A673 (cell line): ENCODE data around the gene PNPLA2. TPM values are rescaled to one million over a fixed set of nuclear protein-coding genes. Genes with fewer than 3 reads are reported as not detected.

Source experiments
- BruUV-seq: library from RNA; stranded (reverse); fragments of 400-500 nt; replicated peaks from 2 replicates; lab custom pipeline; 2021; lab: Mats Ljungman, UMichigan
- CTCF ChIA-PET: fragments of 300-600 bp; sonication (Branson Sonifier 250); formaldehyde crosslinking; loops from one replicate; lab custom pipeline; 2022; ENCODE audit warnings: antibody characterized with exemption; lab: Charles Lee
- POLR2A ChIA-PET: fragments of 300-600 bp; sonication (Branson Sonifier 250); formaldehyde crosslinking; loops from one replicate; lab custom pipeline; 2022; ENCODE audit warnings: antibody characterized with exemption; ENCODE audit not compliant: low non-redundant PET; lab: Charles Lee
- DNase-seq: peaks from one replicate; pipeline ENCODE4 v3.0.0-alpha.2; 2015; ENCODE audit warnings: low spot score
- H3K27ac ChIP-seq: fragments of 200-600 bp; sonication (generic); 2 replicates; pipeline ENCODE4 v1.5.1; 2016; ENCODE audit warnings: mixed run types, low read depth, mild to moderate bottlenecking, mixed read lengths, antibody characterized with exemption, low read length; ENCODE audit not compliant: poor library complexity, severe bottlenecking
- H3K27me3 ChIP-seq: fragments of 200-600 bp; sonication (generic); replicated peaks from 2 replicates; pipeline ENCODE4 v1.6.1; 2017; ENCODE audit warnings: mixed run types, low read depth, mild to moderate bottlenecking, mixed read lengths, antibody characterized with exemption, low read length; ENCODE audit not compliant: insufficient read depth, poor library complexity
- H3K36me3 ChIP-seq: fragments of 200-600 bp; sonication (generic); 2 replicates; pipeline ENCODE4 v1.6.1; 2016; ENCODE audit warnings: mixed run types, mild to moderate bottlenecking, mixed read lengths, antibody characterized with exemption, low read length; ENCODE audit not compliant: insufficient read depth, poor library complexity, severe bottlenecking
- H3K4me1 ChIP-seq: fragments of 200-600 bp; sonication (generic); 2 replicates; pipeline ENCODE4 v1.6.1; 2017; ENCODE audit warnings: mixed run types, mild to moderate bottlenecking, mixed read lengths, antibody characterized with exemption, low read length; ENCODE audit not compliant: insufficient read depth, poor library complexity, severe bottlenecking
- H3K4me3 ChIP-seq: fragments of 200-600 bp; sonication (generic); 2 replicates; pipeline ENCODE4 v1.5.1; 2016; ENCODE audit warnings: low read depth, mixed run types, mild to moderate bottlenecking, mixed read lengths, low read length; ENCODE audit not compliant: poor library complexity, severe bottlenecking
- H3K9me3 ChIP-seq: fragments of 200-600 bp; sonication (generic); 2 replicates; pipeline ENCODE4 v1.6.1; 2016; ENCODE audit warnings: mixed run types, low read depth, mild to moderate bottlenecking, mixed read lengths, antibody characterized with exemption, low read length; ENCODE audit not compliant: poor library complexity, severe bottlenecking
- CTCF ChIP-seq: fragments of 300-800, 200-600 bp; sonication (generic); conservative IDR thresholded peaks from 2 replicates; pipeline ENCODE4 v1.5.1; 2017; ENCODE audit warnings: low read depth, mild to moderate bottlenecking, antibody characterized with exemption, low read length, moderate library complexity, mixed read lengths
- EZH2 ChIP-seq: fragments of 200-600 bp; sonication (generic); IDR thresholded peaks from 2 replicates; pipeline ENCODE4 v1.6.1; 2017; ENCODE audit warnings: borderline replicate concordance, low read depth, mild to moderate bottlenecking, mixed read lengths, antibody characterized with exemption, low read length; ENCODE audit not compliant: poor library complexity, severe bottlenecking
- intact Hi-C: fragments of 100-400 bp; cut with micrococcal nuclease; formaldehyde crosslinking; loops from one replicate; pipeline ENCODE4 v1.10.0; 2022; ENCODE audit not compliant: unreplicated experiment
- total RNA-seq: library from RNA; stranded (reverse); gene quantifications from 2 replicates; pipeline ENCODE4 v1.2.3, GENCODE V29; 2021

PNPLA2 gene
- total RNA-seq, 1 experiment from 2014 or later = 45.4 TPM

GRCh38 chr11:801097-801780 lies 17.5 kb upstream of the PNPLA2 start:
- no peak overlapping the region for H3K4me3 ChIP-seq
- POLR2A ChIA-PET = no interaction called here
- peaks cover 13% of the 10 kb centered on the region for H3K36me3 ChIP-seq
- intact Hi-C loops = no loop called here
- no peaks in the 10 kb centered on the region for H3K9me3 ChIP-seq
- H3K27me3 ChIP-seq = no peaks in the 10 kb centered on the region
- no peak for DNase-seq
- BruUV-seq = no TSS peak
- H3K4me1 ChIP-seq = no peaks in the 10 kb centered on the region
- TF ChIP-seq EZH2 = no peak
- TF ChIP-seq CTCF = no peak
- H3K27ac ChIP-seq = no peak overlapping the region
- CTCF ChIA-PET = no interaction called here

- no TSS peak for BruUV-seq
- H3K27me3 ChIP-seq = no peaks in the 10 kb centered on the region
- intact Hi-C loops = no loop called here
- H3K4me1 ChIP-seq = no peaks in the 10 kb centered on the region
- no peak overlapping the region for H3K4me3 ChIP-seq
- no peak for TF ChIP-seq CTCF
- TF ChIP-seq EZH2 = no peak
- DNase-seq = no peak
- H3K9me3 ChIP-seq = no peaks in the 10 kb centered on the region
- H3K36me3 ChIP-seq = peaks cover 13% of the 10 kb centered on the region
- ChIA-PET POLR2A (no interaction called here), CTCF (no interaction called here)
- H3K27ac ChIP-seq = no peak overlapping the region
Observed at GRCh38 chr11:802018-802617, 16.6 kb upstream of the PNPLA2 start.

GRCh38 chr11:802693-803466 lies 15.8 kb upstream of the PNPLA2 start:
- CTCF ChIA-PET = no interaction called here

More at GRCh38 chr11:802693-803466, 15.8 kb upstream of the PNPLA2 start:
- POLR2A ChIA-PET = no interaction called here
- Histone ChIP-seq H3K9me3 (no peaks in the 10 kb centered on the region), H3K4me3 (no peak overlapping the region), H3K4me1 (no peaks in the 10 kb centered on the region), H3K27me3 (no peaks in the 10 kb centered on the region), H3K27ac (no peak overlapping the region), H3K36me3 (peaks cover 13% of the 10 kb centered on the region)
- intact Hi-C loops = no loop called here
- BruUV-seq = no TSS peak
- no peak for DNase-seq
- TF ChIP-seq EZH2 = no peak
- TF ChIP-seq CTCF = no peak
